ENCODE data around the gene C1QTNF6.
A peak's percentile ranks its signal among the peaks of the same experiment; 100 is the strongest.

The C1QTNF6 gene

GRCh38 chr22:37208401-37209139 lies 20.5 kb upstream of the C1QTNF6 start:
- TF ChIP-seq ZFX (IDR thresholded peaks at IDR 0.05; ENCODE audit: borderline replicate concordance) = no peak
- TF ChIP-seq CTCF (IDR thresholded peaks at IDR 0.05) = no peak
- H3K27ac ChIP-seq = no peak overlapping the region

DNA sequence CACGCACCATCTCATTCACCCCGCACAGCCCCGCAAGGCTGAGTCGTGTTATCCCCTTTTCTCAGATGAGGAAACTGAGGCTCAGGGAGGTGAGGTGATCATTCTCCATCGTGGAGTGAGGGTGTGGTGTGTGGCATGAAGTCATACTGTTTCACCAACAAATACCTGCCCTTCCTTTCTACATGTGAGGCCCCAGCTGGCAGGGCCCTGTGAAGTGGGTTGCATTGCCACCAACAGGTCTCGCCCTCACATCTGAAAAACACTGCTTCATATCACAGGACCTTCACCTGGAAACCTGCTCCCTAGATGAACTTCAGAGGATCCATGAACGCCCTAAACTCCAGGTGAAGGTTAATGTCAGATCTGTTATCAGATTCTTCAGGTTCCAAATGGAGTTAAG lies 19.9 kb upstream of the C1QTNF6 start:
- no peak overlapping the region for H3K27ac ChIP-seq
- TF ChIP-seq CTCF (IDR thresholded peaks at IDR 0.05) (no peak), ZFX (IDR thresholded peaks at IDR 0.05; ENCODE audit: borderline replicate concordance) (no peak)

DNA sequence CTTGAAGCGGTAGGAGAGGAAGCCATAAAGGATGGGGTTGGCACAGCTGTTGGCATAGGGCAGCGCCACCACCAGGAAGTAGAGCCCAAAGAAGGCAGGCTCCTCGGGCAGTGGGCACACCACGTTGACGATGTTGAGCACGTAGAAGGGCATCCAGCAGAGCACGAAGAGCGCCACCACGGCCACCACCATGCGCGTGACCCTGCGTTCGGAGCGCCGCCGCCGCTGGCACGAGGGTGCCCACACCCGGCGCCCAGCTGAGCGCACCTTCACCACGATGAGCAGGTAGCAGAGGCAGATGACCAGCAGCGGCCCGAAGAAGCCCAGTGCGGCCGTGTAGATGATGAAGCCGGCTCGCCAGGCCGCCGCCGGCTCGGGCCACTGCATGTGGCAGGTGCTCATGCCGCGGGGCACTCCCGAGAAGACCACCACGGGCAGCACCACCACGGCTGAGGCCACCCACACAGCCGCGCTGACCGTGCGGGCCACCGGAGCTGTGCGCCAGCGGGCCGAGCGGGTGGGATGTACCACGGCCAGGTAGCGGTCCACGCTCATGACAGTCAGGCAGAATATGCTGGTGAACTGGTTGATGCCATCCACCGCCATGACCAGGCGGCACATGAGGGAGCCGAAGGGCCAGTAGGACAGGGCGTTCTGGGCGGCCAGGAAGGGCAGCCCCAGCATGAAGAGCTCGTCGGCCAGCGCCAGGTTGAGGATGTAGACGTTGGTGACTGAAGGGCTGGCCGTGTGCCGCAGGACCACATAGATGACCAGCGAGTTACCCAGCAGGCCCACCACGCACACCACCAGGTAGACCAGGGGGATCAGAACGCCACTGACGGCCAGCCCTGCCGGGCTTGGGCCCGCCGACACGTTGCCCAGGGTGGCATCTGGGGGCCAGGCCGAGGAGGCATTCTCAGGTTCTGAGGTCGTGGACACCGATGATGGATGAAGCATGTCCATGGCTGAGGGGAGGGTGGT lies 19.1 kb upstream of the C1QTNF6 start:
- TF ChIP-seq CTCF (IDR thresholded peaks at IDR 0.05) (0 out of 2 replicates have a peak, but pooled peaks have one; percentile 11), ZFX (IDR thresholded peaks at IDR 0.05; ENCODE audit: borderline replicate concordance) (no peak)
- H3K27ac ChIP-seq = no peak overlapping the region

GRCh38 chr22:37206118-37206840 lies 18.2 kb upstream of the C1QTNF6 start:
- no peak overlapping the region for H3K27ac ChIP-seq
- TF ChIP-seq ZFX (IDR thresholded peaks at IDR 0.05; ENCODE audit: borderline replicate concordance) = no peak

GRCh38 chr22:37205046-37205445 lies 17.0 kb upstream of the C1QTNF6 start:
- H3K27ac ChIP-seq = no peak overlapping the region
- TF ChIP-seq ZFX (IDR thresholded peaks at IDR 0.05; ENCODE audit: borderline replicate concordance) (no peak), CTCF (IDR thresholded peaks at IDR 0.05) (no peak)

DNA sequence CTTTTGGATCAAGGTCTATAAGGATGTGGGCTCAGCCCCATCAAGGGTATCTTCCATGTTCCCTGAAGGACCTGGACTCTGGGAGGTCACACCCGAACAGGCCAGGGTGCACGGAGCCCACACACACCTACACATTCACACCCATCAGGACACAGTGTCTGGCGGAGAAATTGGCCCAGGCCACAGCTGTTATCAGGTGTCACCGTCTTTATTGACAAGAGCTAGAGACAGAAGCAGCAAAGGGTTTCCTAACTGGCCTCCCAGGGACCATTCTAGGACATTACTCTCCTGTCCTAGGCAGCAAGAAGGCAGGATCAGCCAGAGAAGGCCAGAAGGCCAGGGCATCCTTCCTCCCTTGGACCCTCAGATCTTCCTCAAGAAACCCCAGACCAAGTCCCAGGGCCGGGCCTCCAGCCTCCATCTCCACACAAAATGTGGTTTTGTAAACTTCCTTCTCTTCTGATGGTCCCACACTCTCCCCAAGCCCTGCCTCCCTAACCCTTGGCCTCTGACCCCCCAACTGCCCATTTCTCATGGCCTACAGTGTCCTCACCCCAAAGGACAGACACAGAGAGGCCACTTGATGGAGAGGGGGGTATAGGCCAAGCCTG lies 16.1 kb upstream of the C1QTNF6 start:
- no peak for TF ChIP-seq ZFX (IDR thresholded peaks at IDR 0.05; ENCODE audit: borderline replicate concordance)
- no peak for TF ChIP-seq CTCF (IDR thresholded peaks at IDR 0.05)
- no peak overlapping the region for H3K27ac ChIP-seq

Data from 22Rv1 (cell line).